B cell (primary cell): ENCODE results near the gene CCDC81.
"Not testable (repeated sequence)": the region's sequence is repeated elsewhere in the genome, so short reads cannot be mapped to it uniquely, and the experiment has no call there.

Experiments used
- EZH2 ChIP-seq: IDR thresholded peaks from 2 replicates; pipeline ENCODE4 v1.6.1; 2012; ENCODE audit warnings: borderline replicate concordance, low read depth, mild to moderate bottlenecking, moderate library complexity, low read length; ENCODE audit not compliant: insufficient read depth, poor library complexity, severe bottlenecking
- TF ChIP-seq, protein P1 (sequence below): fragments of 200-600 bp; IDR thresholded peaks from one replicate; pipeline ENCODE4 v1.8.0; 2022; ENCODE audit warnings: antibody characterized with exemption, mild to moderate bottlenecking

DNA sequence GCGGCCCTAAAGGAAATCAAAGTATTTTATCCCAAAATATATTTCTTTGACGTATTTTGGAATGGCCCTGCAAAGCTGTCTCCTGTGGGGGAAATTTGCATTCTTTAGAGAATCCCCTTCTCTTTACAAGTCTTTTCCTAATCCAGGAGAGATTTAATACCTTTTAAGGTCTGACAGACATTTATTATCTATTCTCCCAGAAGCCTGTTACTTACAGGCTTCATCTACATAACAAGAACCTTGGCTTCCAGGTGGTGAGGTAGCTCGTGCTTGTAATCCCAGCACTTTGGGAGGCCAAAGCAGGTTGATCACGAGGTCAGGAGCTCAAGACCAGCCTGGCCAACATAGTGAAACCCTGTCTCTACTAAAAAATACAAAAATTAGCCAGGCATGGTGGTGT is 17.3 kb upstream of the CCDC81 start:
- TF ChIP-seq, protein P1, sequence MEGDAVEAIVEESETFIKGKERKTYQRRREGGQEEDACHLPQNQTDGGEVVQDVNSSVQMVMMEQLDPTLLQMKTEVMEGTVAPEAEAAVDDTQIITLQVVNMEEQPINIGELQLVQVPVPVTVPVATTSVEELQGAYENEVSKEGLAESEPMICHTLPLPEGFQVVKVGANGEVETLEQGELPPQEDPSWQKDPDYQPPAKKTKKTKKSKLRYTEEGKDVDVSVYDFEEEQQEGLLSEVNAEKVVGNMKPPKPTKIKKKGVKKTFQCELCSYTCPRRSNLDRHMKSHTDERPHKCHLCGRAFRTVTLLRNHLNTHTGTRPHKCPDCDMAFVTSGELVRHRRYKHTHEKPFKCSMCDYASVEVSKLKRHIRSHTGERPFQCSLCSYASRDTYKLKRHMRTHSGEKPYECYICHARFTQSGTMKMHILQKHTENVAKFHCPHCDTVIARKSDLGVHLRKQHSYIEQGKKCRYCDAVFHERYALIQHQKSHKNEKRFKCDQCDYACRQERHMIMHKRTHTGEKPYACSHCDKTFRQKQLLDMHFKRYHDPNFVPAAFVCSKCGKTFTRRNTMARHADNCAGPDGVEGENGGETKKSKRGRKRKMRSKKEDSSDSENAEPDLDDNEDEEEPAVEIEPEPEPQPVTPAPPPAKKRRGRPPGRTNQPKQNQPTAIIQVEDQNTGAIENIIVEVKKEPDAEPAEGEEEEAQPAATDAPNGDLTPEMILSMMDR, result not testable (repeated sequence)
- TF ChIP-seq EZH2, result not testable (repeated sequence)
